ENCODE results near the gene NFKBIE. TPM values are rescaled to one million over a fixed set of nuclear protein-coding genes. Genes with fewer than 3 reads are reported as not detected.

The NFKBIE gene
- total and polyA plus RNA-seq, 2 of the 13 experiments (the other 11 are each of a cell fraction or from before 2014, with no cell fraction given), result 6.7 to 14.5 TPM

DNA sequence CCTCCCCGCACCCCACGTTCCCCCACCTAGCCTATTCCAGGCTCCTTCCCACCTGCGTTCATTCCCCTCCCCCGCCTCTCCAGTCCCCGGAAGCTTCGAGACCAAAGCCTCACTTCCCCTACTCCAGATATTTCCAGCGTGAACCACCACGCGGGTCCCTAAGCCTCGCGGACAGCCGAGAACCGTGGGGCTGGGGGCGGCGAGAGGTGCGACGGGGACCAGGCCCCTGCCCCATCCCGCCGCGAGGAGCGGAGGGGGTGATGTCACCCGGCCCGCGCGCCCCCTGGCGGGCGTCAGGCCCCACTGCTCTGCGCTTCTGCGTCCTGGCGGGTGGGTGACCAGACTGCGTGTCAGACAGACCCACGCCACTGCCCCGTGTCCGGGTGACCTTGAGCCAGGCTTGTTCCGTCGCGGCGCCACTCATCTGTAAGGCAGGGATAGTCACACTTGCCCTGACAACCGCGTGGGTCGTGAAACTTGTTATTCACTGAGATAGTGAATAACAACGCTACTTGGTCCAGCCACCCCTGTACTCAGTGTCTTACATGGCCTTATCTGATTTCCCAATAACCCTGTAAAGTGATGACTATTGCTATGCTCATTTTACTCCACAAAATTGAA is 27.4 kb downstream of the NFKBIE start (continued):
- TF ChIP-seq ZNF44 (CRISPR knock-in tag; IDR thresholded peaks at IDR 0.05), result no peak; the same call in 1 of the 2 replicates
- peak; percentile 71; the same call in 1 of the 2 replicates for TF ChIP-seq KDM5B (CRISPR knock-in tag; IDR thresholded peaks at IDR 0.05; ENCODE audit: borderline replicate concordance)
- TF ChIP-seq TCF7 (IDR thresholded peaks at IDR 0.05; ENCODE audit: low read depth), result no peak
- peak; percentile 44; the same call in 1 of the 2 replicates for TF ChIP-seq GATAD1 (CRISPR knock-in tag; IDR thresholded peaks at IDR 0.05)
- no peak; the same call in 1 of the 2 replicates for TF ChIP-seq ZNF788 (CRISPR knock-in tag; IDR thresholded peaks at IDR 0.05; ENCODE audit: borderline replicate concordance)
- no peak for TF ChIP-seq ZFYVE20 (CRISPR knock-in tag; IDR thresholded peaks at IDR 0.05; ENCODE audit: borderline replicate concordance, low read depth)
- TF ChIP-seq PCBP1 (IDR thresholded peaks at IDR 0.05; ENCODE audit: borderline replicate concordance, low read depth, low read length), result 0 out of 2 replicates have a peak, but pooled peaks have one; percentile 55
- TF ChIP-seq ZNF841 (CRISPR knock-in tag; IDR thresholded peaks at IDR 0.05; ENCODE audit: borderline replicate concordance), result no peak
- TF ChIP-seq ZNF720 (CRISPR knock-in tag; IDR thresholded peaks at IDR 0.05), result 0 out of 2 replicates have a peak, but pooled peaks have one; percentile 36
- no peak for TF ChIP-seq POLR2A (IDR thresholded peaks at IDR 0.05; ENCODE audit: insufficient read depth in 1 of 2, low read depth in 2 of 2, low read length in 2 of 2)
- no peak for TF ChIP-seq GTF2F1 (IDR thresholded peaks at IDR 0.05; ENCODE audit: low read length)
- no peak for TF ChIP-seq SMARCC2 (IDR thresholded peaks at IDR 0.05)
- TF ChIP-seq ZNF629 (CRISPR knock-in tag; conservative IDR thresholded peaks at IDR 0.05), result no peak
- peak; percentile 55 for TF ChIP-seq CEBPG (CRISPR knock-in tag; IDR thresholded peaks at IDR 0.05)
- TF ChIP-seq HNRNPLL (IDR thresholded peaks at IDR 0.05; ENCODE audit: low read depth, low read length, poor library complexity, severe bottlenecking), result peak; percentile 69
- TF ChIP-seq MIXL1 (CRISPR knock-in tag; IDR thresholded peaks at IDR 0.05), result no peak
- TF ChIP-seq TP53 (CRISPR knock-in tag; conservative IDR thresholded peaks at IDR 0.05), result no peak
- TF ChIP-seq HNF4A (CRISPR knock-in tag; IDR thresholded peaks at IDR 0.05), result peak; percentile 12; the same call in 1 of the 2 replicates
- TF ChIP-seq ZNF30 (CRISPR knock-in tag; IDR thresholded peaks at IDR 0.05), result no peak; the same call in 1 of the 2 replicates
- TF ChIP-seq, protein P1, sequence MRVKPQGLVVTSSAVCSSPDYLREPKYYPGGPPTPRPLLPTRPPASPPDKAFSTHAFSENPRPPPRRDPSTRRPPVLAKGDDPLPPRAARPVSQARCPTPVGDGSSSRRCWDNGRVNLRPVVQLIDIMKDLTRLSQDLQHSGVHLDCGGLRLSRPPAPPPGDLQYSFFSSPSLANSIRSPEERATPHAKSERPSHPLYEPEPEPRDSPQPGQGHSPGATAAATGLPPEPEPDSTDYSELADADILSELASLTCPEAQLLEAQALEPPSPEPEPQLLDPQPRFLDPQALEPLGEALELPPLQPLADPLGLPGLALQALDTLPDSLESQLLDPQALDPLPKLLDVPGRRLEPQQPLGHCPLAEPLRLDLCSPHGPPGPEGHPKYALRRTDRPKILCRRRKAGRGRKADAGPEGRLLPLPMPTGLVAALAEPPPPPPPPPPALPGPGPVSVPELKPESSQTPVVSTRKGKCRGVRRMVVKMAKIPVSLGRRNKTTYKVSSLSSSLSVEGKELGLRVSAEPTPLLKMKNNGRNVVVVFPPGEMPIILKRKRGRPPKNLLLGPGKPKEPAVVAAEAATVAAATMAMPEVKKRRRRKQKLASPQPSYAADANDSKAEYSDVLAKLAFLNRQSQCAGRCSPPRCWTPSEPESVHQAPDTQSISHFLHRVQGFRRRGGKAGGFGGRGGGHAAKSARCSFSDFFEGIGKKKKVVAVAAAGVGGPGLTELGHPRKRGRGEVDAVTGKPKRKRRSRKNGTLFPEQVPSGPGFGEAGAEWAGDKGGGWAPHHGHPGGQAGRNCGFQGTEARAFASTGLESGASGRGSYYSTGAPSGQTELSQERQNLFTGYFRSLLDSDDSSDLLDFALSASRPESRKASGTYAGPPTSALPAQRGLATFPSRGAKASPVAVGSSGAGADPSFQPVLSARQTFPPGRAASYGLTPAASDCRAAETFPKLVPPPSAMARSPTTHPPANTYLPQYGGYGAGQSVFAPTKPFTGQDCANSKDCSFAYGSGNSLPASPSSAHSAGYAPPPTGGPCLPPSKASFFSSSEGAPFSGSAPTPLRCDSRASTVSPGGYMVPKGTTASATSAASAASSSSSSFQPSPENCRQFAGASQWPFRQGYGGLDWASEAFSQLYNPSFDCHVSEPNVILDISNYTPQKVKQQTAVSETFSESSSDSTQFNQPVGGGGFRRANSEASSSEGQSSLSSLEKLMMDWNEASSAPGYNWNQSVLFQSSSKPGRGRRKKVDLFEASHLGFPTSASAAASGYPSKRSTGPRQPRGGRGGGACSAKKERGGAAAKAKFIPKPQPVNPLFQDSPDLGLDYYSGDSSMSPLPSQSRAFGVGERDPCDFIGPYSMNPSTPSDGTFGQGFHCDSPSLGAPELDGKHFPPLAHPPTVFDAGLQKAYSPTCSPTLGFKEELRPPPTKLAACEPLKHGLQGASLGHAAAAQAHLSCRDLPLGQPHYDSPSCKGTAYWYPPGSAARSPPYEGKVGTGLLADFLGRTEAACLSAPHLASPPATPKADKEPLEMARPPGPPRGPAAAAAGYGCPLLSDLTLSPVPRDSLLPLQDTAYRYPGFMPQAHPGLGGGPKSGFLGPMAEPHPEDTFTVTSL (CRISPR knock-in tag; IDR thresholded peaks at IDR 0.05; ENCODE audit: borderline replicate concordance), result no peak
- no peak; the same call in 1 of the 2 replicates for TF ChIP-seq MED13 (CRISPR knock-in tag; IDR thresholded peaks at IDR 0.05)
- no peak for TF ChIP-seq SRSF4 (IDR thresholded peaks at IDR 0.05; ENCODE audit: low read depth, low read length, poor library complexity, severe bottlenecking)
- TF ChIP-seq ZC3H4 (CRISPR knock-in tag; IDR thresholded peaks at IDR 0.05; ENCODE audit: borderline replicate concordance), result no peak
- TF ChIP-seq NFE2L2 (IDR thresholded peaks at IDR 0.05; ENCODE audit: low read length), result no peak
- TF ChIP-seq, protein P2, sequence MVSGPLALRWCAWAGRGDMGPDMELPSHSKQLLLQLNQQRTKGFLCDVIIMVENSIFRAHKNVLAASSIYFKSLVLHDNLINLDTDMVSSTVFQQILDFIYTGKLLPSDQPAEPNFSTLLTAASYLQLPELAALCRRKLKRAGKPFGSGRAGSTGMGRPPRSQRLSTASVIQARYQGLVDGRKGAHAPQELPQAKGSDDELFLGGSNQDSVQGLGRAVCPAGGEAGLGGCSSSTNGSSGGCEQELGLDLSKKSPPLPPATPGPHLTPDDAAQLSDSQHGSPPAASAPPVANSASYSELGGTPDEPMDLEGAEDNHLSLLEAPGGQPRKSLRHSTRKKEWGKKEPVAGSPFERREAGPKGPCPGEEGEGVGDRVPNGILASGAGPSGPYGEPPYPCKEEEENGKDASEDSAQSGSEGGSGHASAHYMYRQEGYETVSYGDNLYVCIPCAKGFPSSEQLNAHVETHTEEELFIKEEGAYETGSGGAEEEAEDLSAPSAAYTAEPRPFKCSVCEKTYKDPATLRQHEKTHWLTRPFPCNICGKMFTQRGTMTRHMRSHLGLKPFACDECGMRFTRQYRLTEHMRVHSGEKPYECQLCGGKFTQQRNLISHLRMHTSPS (CRISPR knock-in tag; IDR thresholded peaks at IDR 0.05; ENCODE audit: low read depth), result no peak
- no peak for TF ChIP-seq FIP1L1 (IDR thresholded peaks at IDR 0.05; ENCODE audit: borderline replicate concordance, insufficient read depth, low read depth, low read length)

All from HepG2 (cell line).